Kidney (tissue), 14 donors: ENCODE data around the gene DSC1. TPM values are rescaled to one million over a fixed set of nuclear protein-coding genes. Genes with fewer than 3 reads are reported as not detected.

Source experiments
- DNase-seq, 5 donors: peaks; one replicate each; pipeline ENCODE4 v3.0.0-alpha.2; 2013 to 2020
- FAIRE-seq: peaks from 2 replicates; lab custom pipeline; 2012; peaks lifted over from hg19 to GRCh38; lab: Jason Lieb, UNC
- H3K27ac ChIP-seq, 2 donors: one replicate each; pipeline ENCODE4 v1.7.0; 2013; ENCODE audit warnings: low read depth in 2 of 2, low read length in 2 of 2, inconsistent platforms in 1 of 2
- H3K27me3 ChIP-seq: one replicate; pipeline ENCODE4 v1.7.1; 2013; ENCODE audit warnings: low read length, inconsistent platforms; ENCODE audit not compliant: control insufficient read depth, insufficient read depth
- H3K36me3 ChIP-seq, 3 donors: one replicate each; pipeline versions ENCODE4 v1.7.0 to v1.7.1; 2013; ENCODE audit warnings: low read length in 3 of 3, control low read depth in 1 of 3, inconsistent platforms in 1 of 3; ENCODE audit not compliant: insufficient read depth in 3 of 3, control insufficient read depth in 2 of 3
- H3K4me1 ChIP-seq, 3 donors: one replicate each; pipeline versions ENCODE4 v1.7.0 to v1.7.1; 2013; ENCODE audit warnings: low read length in 3 of 3, inconsistent platforms in 1 of 3, low read depth in 1 of 3; ENCODE audit not compliant: control insufficient read depth in 2 of 3, insufficient read depth in 2 of 3
- H3K4me3 ChIP-seq, 3 donors: one replicate each; pipeline versions ENCODE4 v1.7.0 to v1.8.1; 2013; ENCODE audit warnings: low read length in 3 of 3, control low read depth in 1 of 3, inconsistent platforms in 1 of 3
- H3K9ac ChIP-seq, 3 donors: one replicate each; pipeline versions ENCODE4 v1.7.0 to v1.7.1; 2013; ENCODE audit warnings: low read length in 3 of 3, control low read depth in 1 of 3, inconsistent platforms in 1 of 3
- H3K9me3 ChIP-seq, 3 donors: one replicate each; pipeline versions ENCODE4 v1.7.0 to v1.7.1; 2013; ENCODE audit warnings: low read length in 3 of 3, control low read depth in 1 of 3, inconsistent platforms in 1 of 3; ENCODE audit not compliant: control insufficient read depth in 2 of 3, insufficient read depth in 1 of 3
- intact Hi-C: fragments of 100-400 bp; cut with DNase I; formaldehyde crosslinking; loops from one replicate; pipeline ENCODE4 v1.11.1; 2022
- polyA plus RNA-seq: library from polyadenylated mRNA; stranded (reverse); fragments of 350-450 nt; fragmentation: Illumina TruSeq; extraction: RNeasy Lipid Tissue Mini Kit (QIAGEN cat#74804); gene quantifications from one replicate; pipeline ENCODE4 v1.2.3, GENCODE V29; 2014; ENCODE audit warnings: low read depth, low replicate concordance; ENCODE audit not compliant: insufficient read depth
- total RNA-seq: library from RNA; stranded (reverse); fragmentation: NEBNext Ultra II Directional; extraction: Animal tissue kit (Norgen Biotek cat#: 25700); gene quantifications from one replicate; pipeline ENCODE4 v1.2.1, GENCODE V29; 2021
- TF ChIP-seq, protein P1 (sequence below): IDR thresholded peaks from 3 replicates; pipeline ENCODE4 v1.5.1; 2012; ENCODE audit warnings: mild to moderate bottlenecking, moderate library complexity, borderline replicate concordance; ENCODE audit not compliant: insufficient read depth; ENCODE audit errors: extremely low read depth
- donor health status: control.
- donor health status: control.
- donor health status: control.
- donor health status: control.
- donor health status: control.
- donor health status: DM: yes; HTN: yes; CAD: no.
- donor health status: Normal renal cell carcinoma (clear cell type).

DSC1 gene
- total and polyA plus RNA-seq, 2 donors from 2014 or later = not detected

DNA sequence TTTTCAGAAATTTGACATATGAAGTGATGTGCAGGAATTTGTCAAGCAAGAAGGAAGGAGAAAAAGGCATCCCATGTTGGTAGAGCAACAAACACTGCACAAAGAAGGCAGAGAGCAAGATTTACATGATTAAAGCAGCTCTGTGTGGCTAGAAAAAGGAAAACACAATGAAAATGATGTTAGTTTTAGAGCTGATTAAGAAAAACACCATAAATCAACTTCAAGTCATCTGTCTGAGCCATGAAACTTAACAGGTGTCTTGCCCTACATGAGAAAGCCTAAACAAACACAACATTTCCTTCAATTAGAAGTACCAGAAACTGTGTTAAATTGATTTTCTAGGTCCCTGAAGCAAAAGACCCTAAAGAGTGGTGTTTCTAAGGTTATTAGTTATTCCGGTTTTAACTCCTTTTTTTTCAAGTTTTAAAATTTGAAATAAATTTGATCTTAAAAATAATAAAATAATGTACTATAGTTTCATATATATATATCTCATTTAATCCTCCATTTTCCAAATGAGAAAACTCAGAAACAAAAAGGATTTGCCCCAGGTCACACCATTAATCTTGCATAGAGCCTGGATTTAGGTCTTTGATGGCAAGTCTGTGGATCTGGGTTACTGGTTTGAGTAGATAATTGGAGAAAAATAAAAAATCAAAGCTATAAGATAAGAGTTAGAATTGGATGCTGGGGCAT lies 8.6 kb upstream of the DSC1 start:
- Histone ChIP-seq H3K9me3 (no peaks in the 10 kb centered on the region), H3K27ac (no peak overlapping the region), H3K4me3 (no peak overlapping the region), H3K36me3 (no peaks in the 10 kb centered on the region), H3K4me1 (peaks cover 0 to 3% (median 0%) of the 10 kb centered on the region in 3 donors), H3K27me3 (no peaks in the 10 kb centered on the region), H3K9ac (no peak overlapping the region)
- intact Hi-C loops = no loop called here
- FAIRE-seq (no peak), DNase-seq (peak in 2 of 5 donors; percentile 27 to 48)
- TF ChIP-seq, protein P1, sequence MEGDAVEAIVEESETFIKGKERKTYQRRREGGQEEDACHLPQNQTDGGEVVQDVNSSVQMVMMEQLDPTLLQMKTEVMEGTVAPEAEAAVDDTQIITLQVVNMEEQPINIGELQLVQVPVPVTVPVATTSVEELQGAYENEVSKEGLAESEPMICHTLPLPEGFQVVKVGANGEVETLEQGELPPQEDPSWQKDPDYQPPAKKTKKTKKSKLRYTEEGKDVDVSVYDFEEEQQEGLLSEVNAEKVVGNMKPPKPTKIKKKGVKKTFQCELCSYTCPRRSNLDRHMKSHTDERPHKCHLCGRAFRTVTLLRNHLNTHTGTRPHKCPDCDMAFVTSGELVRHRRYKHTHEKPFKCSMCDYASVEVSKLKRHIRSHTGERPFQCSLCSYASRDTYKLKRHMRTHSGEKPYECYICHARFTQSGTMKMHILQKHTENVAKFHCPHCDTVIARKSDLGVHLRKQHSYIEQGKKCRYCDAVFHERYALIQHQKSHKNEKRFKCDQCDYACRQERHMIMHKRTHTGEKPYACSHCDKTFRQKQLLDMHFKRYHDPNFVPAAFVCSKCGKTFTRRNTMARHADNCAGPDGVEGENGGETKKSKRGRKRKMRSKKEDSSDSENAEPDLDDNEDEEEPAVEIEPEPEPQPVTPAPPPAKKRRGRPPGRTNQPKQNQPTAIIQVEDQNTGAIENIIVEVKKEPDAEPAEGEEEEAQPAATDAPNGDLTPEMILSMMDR = no peak

DNA sequence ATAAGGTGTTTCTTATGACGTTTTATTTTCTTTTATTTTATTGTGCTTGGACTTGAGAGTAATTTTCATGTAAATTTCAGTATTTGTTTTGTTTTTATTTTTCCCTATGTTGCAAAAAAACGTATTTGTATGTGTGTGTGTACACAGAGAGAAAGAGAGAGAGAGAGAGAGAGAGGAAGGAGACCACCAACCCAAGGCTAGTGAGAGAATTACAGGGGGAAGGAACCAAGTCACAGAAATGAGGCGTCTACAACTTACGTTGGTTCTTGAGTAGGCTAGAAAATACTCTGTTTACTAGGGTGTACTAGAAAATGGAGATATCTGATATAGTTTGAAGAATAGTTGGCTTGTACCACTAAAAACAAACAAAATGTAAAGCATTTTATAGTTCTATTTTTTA lies 7.7 kb upstream of the DSC1 start:
- TF ChIP-seq, protein P1 = no peak
- DNase-seq = no peak
- Histone ChIP-seq H3K9ac (no peak overlapping the region), H3K4me1 (peaks cover 0 to 3% (median 0%) of the 10 kb centered on the region in 3 donors), H3K4me3 (no peak overlapping the region), H3K27me3 (no peaks in the 10 kb centered on the region), H3K9me3 (no peaks in the 10 kb centered on the region), H3K36me3 (no peaks in the 10 kb centered on the region), H3K27ac (no peak overlapping the region)
- no peak for FAIRE-seq
- intact Hi-C loops = no loop called here

DNA sequence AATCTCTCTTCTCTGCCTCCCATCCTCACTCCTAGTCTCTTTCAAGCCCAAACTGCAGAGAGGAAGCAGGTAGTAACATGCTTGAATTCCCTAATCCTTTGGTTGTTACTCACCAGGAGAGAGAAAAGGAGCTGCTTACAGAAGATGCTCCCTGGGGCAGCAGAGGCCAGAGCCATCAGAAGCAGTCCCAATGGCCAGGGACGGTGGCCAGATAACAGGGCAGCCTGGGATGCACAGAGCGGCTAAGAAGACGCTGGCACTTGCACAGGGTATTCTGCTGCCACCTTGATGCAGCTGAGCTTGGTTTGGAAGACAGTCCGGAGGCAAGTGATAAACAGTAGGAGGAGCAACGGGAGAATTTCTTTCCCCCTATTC lies 250 bp downstream of the DSC1 start:
- intact Hi-C loops = no loop called here
- Histone ChIP-seq H3K9ac (no peak overlapping the region), H3K4me1 (no peaks in the 10 kb centered on the region), H3K27ac (no peak overlapping the region), H3K36me3 (no peaks in the 10 kb centered on the region), H3K27me3 (no peaks in the 10 kb centered on the region), H3K4me3 (no peak overlapping the region), H3K9me3 (no peaks in the 10 kb centered on the region)
- TF ChIP-seq, protein P1 = no peak
- DNase-seq (no peak), FAIRE-seq (no peak)
